Naive B cell (primary cell): Measurements from ENCODE around the gene PVRIG. TPM values are rescaled to one million over a fixed set of nuclear protein-coding genes. Genes with fewer than 3 reads are reported as not detected.
"Not testable (repeated sequence)": the region's sequence is repeated elsewhere in the genome, so short reads cannot be mapped to it uniquely, and the experiment has no call there.

Experiments
- ATAC-seq, 2 donors: fragments of 150-1000 bp; cut with Tn5 transposase; 2 replicates each; pipeline ENCODE4 v1.10.0; 2021; ENCODE audit warnings: low read depth in 2 of 2, mild to moderate bottlenecking in 2 of 2, moderate library complexity in 2 of 2
- DNase-seq: peaks from one replicate; pipeline ENCODE4 v3.0.0; 2022
- H3K27ac Mint-ChIP-seq, 6 donors: one replicate each; pipeline ENCODE4 v1.8.0; 2020 to 2022; ENCODE audit warnings: mild to moderate bottlenecking in 6 of 6, mixed read lengths in 6 of 6, moderate library complexity in 5 of 6, inconsistent platforms in 2 of 6
- H3K27me3 Mint-ChIP-seq, 3 donors: one replicate each; pipeline ENCODE4 v1.8.0; 2021 to 2022; ENCODE audit warnings: mixed read lengths in 3 of 3, mild to moderate bottlenecking in 1 of 3
- H3K36me3 Mint-ChIP-seq, 2 donors: one replicate each; pipeline ENCODE4 v1.8.0; 2020 to 2022; ENCODE audit warnings: mixed read lengths in 2 of 2, inconsistent platforms in 1 of 2, mild to moderate bottlenecking in 1 of 2
- H3K4me1 Mint-ChIP-seq, 3 donors: one replicate each; pipeline ENCODE4 v1.8.0; 2020 to 2022; ENCODE audit warnings: mixed read lengths in 3 of 3, inconsistent platforms in 1 of 3, mild to moderate bottlenecking in 1 of 3, moderate library complexity in 1 of 3
- H3K4me3 Mint-ChIP-seq, 8 donors: one replicate each; pipeline ENCODE4 v1.8.0; 2020 to 2022; ENCODE audit warnings: mild to moderate bottlenecking in 8 of 8, mixed read lengths in 8 of 8, moderate library complexity in 8 of 8, inconsistent platforms in 2 of 8
- H3K9me3 Mint-ChIP-seq, 7 donors: one replicate each; pipeline ENCODE4 v1.8.0; 2020 to 2022; ENCODE audit warnings: mixed read lengths in 7 of 7, mild to moderate bottlenecking in 5 of 7, inconsistent platforms in 2 of 7, moderate library complexity in 1 of 7
- polyA plus RNA-seq, 6 donors: library from polyadenylated mRNA; unstranded; fragments of 300-500 nt; fragmentation: Illumina TruSeq; gene quantifications; one replicate each; pipeline ENCODE4 v1.2.3, GENCODE V29; 2021; ENCODE audit warnings: low read depth in 6 of 6

Gene PVRIG
- polyA plus RNA-seq, 6 donors from 2014 or later: 37.5 to 67.4 (median 56.4) TPM

DNA sequence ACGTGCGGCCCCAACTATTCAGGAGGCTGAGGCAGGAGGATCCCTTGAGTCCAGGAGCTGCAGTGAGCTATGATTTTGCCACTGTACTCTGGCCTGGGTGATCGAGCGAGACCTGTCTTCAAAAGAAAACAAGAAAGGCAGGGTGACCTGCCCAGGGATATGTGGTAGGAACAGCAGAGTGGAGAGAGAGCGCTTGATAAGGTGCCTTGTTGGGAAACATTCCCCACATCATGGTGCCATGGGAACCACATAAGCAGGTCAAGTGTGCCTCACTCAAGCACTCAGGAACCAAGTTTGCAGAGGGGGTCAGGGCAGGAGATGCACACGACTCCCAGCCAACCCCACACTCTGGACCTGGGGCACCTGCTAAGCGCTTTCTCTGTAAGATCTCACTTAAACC is 37.3 kb downstream of the PVRIG start:
- Mint-ChIP-seq H3K36me3 (no peaks in the 10 kb centered on the region), H3K27ac (no peak overlapping the region), H3K4me3 (no peak overlapping the region), H3K27me3 (no peaks in the 10 kb centered on the region), H3K4me1 (peaks cover 3 to 8% (median 6%) of the 10 kb centered on the region in 3 donors), H3K9me3 (no peaks in the 10 kb centered on the region)
- ATAC-seq (no peak), DNase-seq (no peak)

DNA sequence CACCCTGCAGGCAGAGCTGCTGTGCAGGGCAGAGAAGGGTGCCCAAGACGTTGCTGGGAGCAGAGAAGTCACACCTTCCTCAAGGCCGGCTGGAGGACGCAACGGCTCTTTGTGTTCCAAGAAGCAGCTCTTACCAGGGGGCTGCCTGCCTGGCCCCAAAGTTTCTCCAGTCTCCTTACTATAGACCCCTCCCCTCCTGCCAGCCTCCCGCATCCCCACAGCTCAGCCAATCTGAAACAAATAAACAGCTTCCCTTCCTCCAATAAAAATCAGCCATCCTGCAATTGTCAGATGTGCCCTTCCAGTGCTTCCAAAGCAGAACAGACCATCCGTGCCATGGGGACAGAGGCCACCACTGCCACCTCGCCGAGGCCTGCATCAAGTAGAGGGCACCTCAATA is 40.2 kb downstream of the PVRIG start:
- H3K4me1 Mint-ChIP-seq, ATAC-seq, H3K9me3 Mint-ChIP-seq, DNase-seq, H3K4me3 Mint-ChIP-seq, H3K36me3 Mint-ChIP-seq, H3K27me3 Mint-ChIP-seq: not testable (repeated sequence)
- H3K27ac Mint-ChIP-seq: peak overlapping the region in 1 of 6 donors; percentile 5

DNA sequence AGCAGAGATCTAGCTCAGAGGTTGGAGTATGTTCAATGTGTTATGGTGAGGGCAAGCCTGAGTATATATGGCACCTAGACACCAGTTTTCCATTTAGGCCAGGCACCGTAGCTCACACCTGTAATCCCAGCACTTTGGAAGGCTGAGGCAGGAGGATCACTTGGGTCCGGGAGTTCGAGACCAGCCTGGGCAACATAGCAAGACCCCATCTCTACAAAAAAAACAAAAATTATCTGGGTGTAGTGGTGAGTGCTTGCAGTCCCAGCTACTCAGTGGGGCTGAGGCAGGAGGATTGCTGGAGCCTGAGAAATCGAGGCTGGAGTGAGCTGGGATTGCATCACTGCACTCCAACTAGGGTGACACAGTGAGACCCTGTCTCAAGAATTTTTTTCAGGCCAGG is 43.1 kb downstream of the PVRIG start:
- not testable (repeated sequence) for DNase-seq, H3K4me3 Mint-ChIP-seq, H3K9me3 Mint-ChIP-seq, H3K27ac Mint-ChIP-seq, ATAC-seq, H3K36me3 Mint-ChIP-seq, H3K27me3 Mint-ChIP-seq
- peaks cover 15 to 26% (median 23%) of the 10 kb centered on the region in 3 donors for H3K4me1 Mint-ChIP-seq

DNA sequence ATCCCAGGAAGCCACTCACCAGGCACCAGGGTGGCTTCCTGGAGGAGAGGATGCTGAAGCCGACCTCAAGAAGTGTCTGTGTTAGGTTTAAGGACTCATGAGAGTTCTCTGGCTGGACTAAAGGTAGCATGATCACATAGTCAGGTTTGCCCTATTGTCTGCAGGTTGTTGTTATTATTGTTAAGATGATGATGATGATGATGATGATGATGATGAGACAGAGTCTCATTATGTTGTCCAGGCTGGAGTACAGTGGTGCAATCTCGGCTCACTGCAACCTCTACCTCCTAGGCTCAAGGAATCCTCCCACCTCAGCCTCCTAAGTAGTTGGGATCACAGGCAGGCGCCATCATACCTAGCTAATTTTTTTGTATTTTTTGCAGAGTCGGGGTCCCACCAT is 44.5 kb downstream of the PVRIG start:
- H3K27me3 Mint-ChIP-seq, ATAC-seq: not testable (repeated sequence)

DNA sequence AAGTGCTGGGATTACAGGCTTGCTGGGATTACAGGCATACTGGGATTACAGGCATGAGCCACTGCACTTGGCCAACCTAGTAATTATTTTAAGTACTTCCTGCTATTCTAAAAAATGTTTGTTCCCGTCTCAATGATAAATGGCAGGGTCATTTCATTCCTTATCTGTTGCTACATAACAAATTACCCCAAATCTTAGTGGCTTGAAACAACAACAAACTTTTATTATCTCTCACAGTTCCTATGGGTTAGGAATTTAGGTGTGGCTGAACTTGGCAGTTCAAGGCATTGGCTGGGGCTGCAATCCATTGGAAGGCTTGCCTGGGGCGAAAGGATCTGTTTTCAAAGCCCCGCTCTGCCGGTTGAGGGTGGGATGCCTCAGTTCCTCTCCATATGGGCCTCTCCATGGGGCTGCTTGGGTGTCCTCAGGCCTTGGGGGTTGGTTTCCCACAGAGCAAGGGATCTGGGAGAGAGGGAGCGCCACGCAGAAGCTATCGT is 45.0 kb downstream of the PVRIG start:
- peak overlapping the region in 1 of 6 donors; percentile 9 for H3K27ac Mint-ChIP-seq
- not testable (repeated sequence) for ATAC-seq, H3K36me3 Mint-ChIP-seq, DNase-seq, H3K27me3 Mint-ChIP-seq, H3K4me3 Mint-ChIP-seq, H3K9me3 Mint-ChIP-seq
- peaks cover 19 to 26% (median 23%) of the 10 kb centered on the region in 3 donors for H3K4me1 Mint-ChIP-seq

More for the DNA sequence above, 44.5 kb downstream of the PVRIG start:
- not testable (repeated sequence) for DNase-seq, H3K4me3 Mint-ChIP-seq, H3K9me3 Mint-ChIP-seq, H3K36me3 Mint-ChIP-seq
- Mint-ChIP-seq H3K27ac (peak overlapping the region in 1 of 6 donors; percentile 24), H3K4me1 (peaks cover 19 to 26% (median 23%) of the 10 kb centered on the region in 3 donors)

DNA sequence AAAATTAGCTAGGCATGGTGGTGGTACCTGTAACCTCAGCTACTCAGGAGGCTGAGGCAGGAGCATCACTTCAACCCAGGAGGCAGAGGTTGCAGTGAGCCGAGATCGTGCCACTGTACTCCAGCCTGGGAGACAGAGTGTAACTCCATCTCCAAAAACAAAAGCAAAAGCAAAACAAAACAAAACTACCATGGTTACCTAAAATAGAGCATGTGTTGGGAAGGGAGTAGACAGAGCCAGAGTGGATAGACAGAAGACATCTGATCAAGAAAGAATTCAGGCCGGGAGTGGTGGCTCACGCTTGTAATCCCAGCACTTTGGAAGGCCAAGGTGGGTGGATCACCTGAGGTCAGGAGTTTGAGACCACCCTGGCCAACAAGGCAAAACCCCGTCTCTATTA is 46.1 kb downstream of the PVRIG start:
- H3K9me3 Mint-ChIP-seq, H3K4me3 Mint-ChIP-seq, DNase-seq, ATAC-seq, H3K27me3 Mint-ChIP-seq, H3K27ac Mint-ChIP-seq, H3K36me3 Mint-ChIP-seq: not testable (repeated sequence)
- peaks cover 22 to 25% (median 23%) of the 10 kb centered on the region in 3 donors for H3K4me1 Mint-ChIP-seq

DNA sequence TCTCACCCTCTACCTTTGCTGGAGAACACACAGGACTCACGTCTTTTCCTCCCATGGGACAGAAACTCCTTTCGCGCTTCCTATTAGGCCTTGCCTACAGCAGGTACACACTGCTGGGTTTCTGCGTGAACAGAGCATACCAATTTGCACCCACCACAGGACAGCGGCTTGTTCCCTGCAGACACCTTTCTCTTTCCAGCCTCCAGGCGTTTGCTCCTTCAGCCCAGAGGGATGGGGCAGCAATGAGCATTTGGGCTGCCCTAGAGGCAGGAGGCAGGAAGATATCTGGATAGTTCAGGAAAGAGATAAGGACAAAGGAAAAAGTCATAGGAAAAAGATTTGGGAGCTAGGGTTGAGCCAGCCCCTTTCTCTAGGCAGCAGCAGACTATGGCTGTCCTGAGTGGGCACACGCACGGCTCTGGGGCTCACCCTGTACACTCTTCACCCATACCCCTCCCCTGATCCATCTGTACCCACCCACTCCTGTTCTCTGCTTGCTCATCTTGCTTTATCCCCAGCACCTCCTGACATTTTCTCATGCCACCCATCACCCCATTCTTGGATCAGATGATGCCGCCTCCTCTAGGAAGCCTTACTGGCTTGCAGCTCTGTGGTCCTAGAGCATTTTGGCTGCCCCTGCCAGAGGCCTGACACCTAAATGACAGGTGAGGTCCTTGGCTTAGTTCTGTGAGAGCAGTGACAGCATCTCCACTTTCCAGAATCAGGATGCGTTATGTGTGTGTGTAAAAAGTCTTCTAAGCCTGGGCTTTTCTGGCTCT is 47.0 kb downstream of the PVRIG start:
- DNase-seq (no peak), ATAC-seq (no peak)
- H3K36me3 Mint-ChIP-seq: no peaks in the 10 kb centered on the region
- H3K4me1 Mint-ChIP-seq: peaks cover 26 to 31% (median 26%) of the 10 kb centered on the region in 3 donors
- peak overlapping the region in 4 of 8 donors; percentile 9 to 42 (median 27) for H3K4me3 Mint-ChIP-seq
- H3K9me3 Mint-ChIP-seq: no peaks in the 10 kb centered on the region
- peak overlapping the region in 2 of 6 donors; percentile 14 to 70 for H3K27ac Mint-ChIP-seq
- H3K27me3 Mint-ChIP-seq: no peaks in the 10 kb centered on the region

DNA sequence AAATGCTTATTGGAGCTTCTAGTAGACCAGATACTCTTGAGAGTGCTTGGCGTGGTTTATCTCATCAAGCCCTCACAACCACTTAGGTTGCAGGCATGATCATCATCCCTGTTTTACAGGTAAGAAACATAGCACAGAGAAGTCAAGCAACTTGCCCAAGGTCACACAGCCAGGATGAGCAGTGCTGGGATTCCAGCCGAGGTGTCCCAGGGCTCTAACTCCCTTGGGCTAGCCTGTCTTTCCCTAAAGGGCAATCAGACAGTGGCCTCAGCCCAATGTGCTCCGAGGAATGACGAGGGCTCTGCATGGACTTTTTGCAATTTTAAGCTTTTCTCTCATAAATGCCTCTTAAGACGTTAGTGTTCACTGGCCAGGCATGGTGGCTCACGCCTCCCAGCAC is 47.9 kb downstream of the PVRIG start:
- no peaks in the 10 kb centered on the region for H3K36me3 Mint-ChIP-seq
- no peaks in the 10 kb centered on the region for H3K9me3 Mint-ChIP-seq
- no peak for ATAC-seq
- DNase-seq: no peak
- H3K27me3 Mint-ChIP-seq: no peaks in the 10 kb centered on the region
- H3K4me1 Mint-ChIP-seq: peaks cover 26 to 30% (median 26%) of the 10 kb centered on the region in 3 donors
- H3K27ac Mint-ChIP-seq: no peak overlapping the region
- H3K4me3 Mint-ChIP-seq: peak overlapping the region in 1 of 8 donors; percentile 53

DNA sequence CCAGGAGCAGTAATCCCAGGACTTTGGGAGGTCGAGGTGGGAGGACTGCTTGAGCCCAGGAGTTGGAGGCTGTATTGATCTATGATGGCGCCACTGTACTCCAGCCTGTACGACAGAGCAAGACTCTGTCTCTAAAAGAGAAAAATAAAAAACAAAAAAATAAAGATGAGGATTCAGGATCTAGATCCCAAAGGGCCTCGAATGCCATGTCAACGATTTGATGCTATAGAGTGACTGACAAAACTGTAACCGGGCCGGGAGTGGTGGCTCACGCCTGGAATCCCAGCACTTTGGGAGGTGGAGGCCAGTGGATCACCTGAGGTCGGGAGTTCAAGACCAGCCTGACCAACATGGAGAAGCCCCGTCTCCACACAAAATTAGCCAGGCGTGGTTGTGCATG is 49.1 kb downstream of the PVRIG start:
- peak overlapping the region in 4 of 8 donors; percentile 5 to 89 (median 38) for H3K4me3 Mint-ChIP-seq
- peaks cover 26 to 31% (median 26%) of the 10 kb centered on the region in 3 donors for H3K4me1 Mint-ChIP-seq
- peak overlapping the region in 1 of 6 donors; percentile 14 for H3K27ac Mint-ChIP-seq
- not testable (repeated sequence) for ATAC-seq, H3K9me3 Mint-ChIP-seq, H3K27me3 Mint-ChIP-seq, H3K36me3 Mint-ChIP-seq, DNase-seq

DNA sequence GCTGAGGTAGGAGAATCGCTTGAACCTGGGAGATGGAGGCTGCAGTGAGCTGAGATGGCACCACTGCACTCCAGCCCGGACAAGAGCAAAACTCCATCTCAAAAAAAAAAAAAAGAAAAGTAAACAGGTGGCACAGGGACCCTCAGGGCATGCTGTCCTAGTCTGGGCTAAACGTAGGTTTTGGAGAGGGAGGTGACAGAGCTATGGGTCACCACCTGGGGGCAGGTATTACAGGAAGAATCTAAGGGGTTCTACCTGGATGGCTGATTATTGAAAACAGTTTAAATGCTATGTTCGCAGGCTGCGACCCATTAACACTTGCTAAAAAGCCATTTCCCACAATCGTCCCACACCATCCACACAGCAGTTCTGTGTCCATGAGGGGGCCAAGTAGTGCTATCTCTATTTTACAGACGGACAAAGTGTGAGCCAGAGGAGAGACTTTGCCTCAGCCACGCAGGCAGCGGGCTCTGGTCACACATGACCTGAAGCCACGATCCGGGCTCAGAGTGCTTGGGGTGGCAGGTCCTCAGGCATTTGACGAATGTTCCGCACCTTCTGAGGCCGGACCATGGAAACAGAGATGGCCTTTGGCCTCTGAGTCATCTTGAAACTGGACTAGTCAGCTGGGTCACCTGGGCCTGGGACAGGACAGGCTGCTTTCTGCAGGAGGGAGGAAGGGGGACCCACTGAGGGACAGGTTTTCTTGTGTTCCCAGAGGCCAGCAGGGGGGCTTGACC is 49.7 kb downstream of the PVRIG start:
- not testable (repeated sequence) for H3K27ac Mint-ChIP-seq, ATAC-seq, H3K9me3 Mint-ChIP-seq, DNase-seq, H3K27me3 Mint-ChIP-seq, H3K36me3 Mint-ChIP-seq
- Mint-ChIP-seq H3K4me3 (peak overlapping the region in 4 of 8 donors; percentile 43 to 89 (median 56)), H3K4me1 (peaks cover 26 to 32% (median 26%) of the 10 kb centered on the region in 3 donors)

DNA sequence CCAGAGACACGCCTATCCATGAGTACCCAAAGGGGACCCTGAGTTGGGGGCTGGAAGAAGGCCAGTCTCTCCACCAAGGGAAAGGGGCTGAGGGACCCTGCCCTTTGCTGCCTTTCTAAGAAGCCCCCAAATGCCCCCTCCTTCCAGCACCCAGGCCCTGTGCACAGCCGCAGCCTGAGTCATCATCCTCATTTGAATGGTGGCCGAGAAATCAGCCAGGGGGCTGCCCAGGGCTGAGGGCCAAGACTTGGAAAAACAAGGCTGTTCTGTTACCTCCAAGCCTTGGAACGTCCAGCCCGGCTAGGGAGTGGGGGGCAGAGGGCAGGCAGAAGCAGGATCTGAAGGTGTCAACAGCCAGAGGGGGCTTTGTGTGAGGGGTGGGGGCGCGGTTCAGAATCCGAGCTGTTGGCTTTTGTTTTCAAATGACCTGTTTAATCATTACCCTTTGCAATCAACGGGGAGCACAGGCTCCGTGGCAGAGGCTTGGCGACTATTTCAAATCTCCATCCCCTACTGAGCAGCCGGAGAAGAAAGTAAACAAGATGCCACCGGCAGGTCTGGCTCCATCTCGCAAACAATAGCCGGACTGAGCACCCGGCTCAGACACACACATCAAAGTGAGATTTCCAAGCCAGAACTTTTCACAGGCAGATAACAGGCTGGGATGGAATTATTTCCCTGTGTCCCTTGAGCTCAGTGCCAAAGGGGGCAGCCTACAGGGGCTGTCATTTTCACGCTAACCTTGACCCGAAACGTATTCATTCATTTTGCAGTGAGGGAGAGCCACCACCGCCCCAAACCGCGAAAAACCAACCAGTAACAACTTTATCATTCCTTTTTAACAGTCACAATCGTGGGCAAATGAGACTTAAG is 50.5 kb downstream of the PVRIG start:
- DNase-seq, ATAC-seq, H3K36me3 Mint-ChIP-seq, H3K9me3 Mint-ChIP-seq, H3K27me3 Mint-ChIP-seq: not testable (repeated sequence)
- Mint-ChIP-seq H3K4me3 (peak overlapping the region; percentile 75 to 91 (median 87)), H3K27ac (peak overlapping the region in 4 of 6 donors; percentile 46 to 94 (median 60)), H3K4me1 (peaks cover 30 to 40% (median 32%) of the 10 kb centered on the region in 3 donors)
